Body of pancreas (tissue), 4 donors: ENCODE data around the gene RIC8A. TPM values are rescaled to one million over a fixed set of nuclear protein-coding genes. Genes with fewer than 3 reads are reported as not detected.

Experiments used
- ATAC-seq: fragments of 150-250 bp; one replicate; pipeline ENCODE4 v1.9.1; 2016
- DNase-seq, 4 donors: peaks; one replicate each; pipeline ENCODE4 v3.0.0-alpha.2; 2019
- H3K27ac ChIP-seq, 4 donors: fragments of 200-600 bp; sonication (generic); 1 replicate in 3 of 4; 2 replicates in 1 of 4; pipeline versions ENCODE4 v1.5.1 to v1.6.1; 2016 to 2019; ENCODE audit warnings: mild to moderate bottlenecking in 1 of 4, mixed read lengths in 1 of 4, moderate library complexity in 1 of 4
- H3K27me3 ChIP-seq, 2 donors: fragments of 200-600 bp; sonication (generic); one replicate each; pipeline ENCODE4 v1.6.0; 2016; ENCODE audit warnings: mild to moderate bottlenecking in 1 of 2
- H3K36me3 ChIP-seq, 2 donors: fragments of 200-600 bp; sonication (generic); replicated peaks in 1 of 2; 2 replicates each; pipeline ENCODE4 v1.5.1; 2016; ENCODE audit warnings: low read depth in 2 of 2; ENCODE audit not compliant: insufficient read depth in 1 of 2
- H3K4me1 ChIP-seq: fragments of 200-600 bp; sonication (generic); one replicate; pipeline ENCODE4 v1.6.0; 2016
- H3K4me3 ChIP-seq, 2 donors: fragments of 200-600 bp; sonication (generic); 1 replicate in 1 of 2; 2 replicates in 1 of 2; pipeline ENCODE4 v1.5.1; 2016 to 2019
- H3K9me3 ChIP-seq, 3 donors: fragments of 200-600 bp; sonication (generic); 1 replicate in 2 of 3; 2 replicates in 1 of 3; pipeline ENCODE4 v1.5.1; 2016
- POLR2A ChIP-seq, 3 donors: fragments of 450-650 bp; IDR thresholded peaks; one replicate each; pipeline ENCODE4 v1.6.1; 2016; ENCODE audit warnings: antibody characterized with exemption in 3 of 3, mild to moderate bottlenecking in 2 of 3
- WGBS, 2 donors: methylation state at CpG; one replicate each; pipeline ENCODE4 v1.1.5; 2017; 5-methylcytosine and 5-hydroxymethylcytosine counted together
- intact Hi-C: fragments of 100-400 bp; cut with DNase I; formaldehyde crosslinking; loops from one replicate; pipeline ENCODE4 v1.15.1; 2023
- total RNA-seq, 2 donors: library from RNA; depleted of rRNA; stranded (reverse); fragments of >200 nt; gene quantifications; one replicate each; pipeline ENCODE4 v1.1.0, GENCODE V29; 2016
- TF ChIP-seq, protein P1 (sequence below), 7 experiments: fragments of 450-650 bp in 4 of 7; fragments of 200-600 bp in 3 of 7; sonication (generic) in 3 of 7; IDR thresholded peaks; one replicate each; pipeline ENCODE4 v1.5.1; 2016 to 2019; ENCODE audit warnings: antibody characterized with exemption in 7 of 7

Gene RIC8A
- total RNA-seq, 2 donors from 2014 or later: 59.3 to 88.5 TPM

DNA sequence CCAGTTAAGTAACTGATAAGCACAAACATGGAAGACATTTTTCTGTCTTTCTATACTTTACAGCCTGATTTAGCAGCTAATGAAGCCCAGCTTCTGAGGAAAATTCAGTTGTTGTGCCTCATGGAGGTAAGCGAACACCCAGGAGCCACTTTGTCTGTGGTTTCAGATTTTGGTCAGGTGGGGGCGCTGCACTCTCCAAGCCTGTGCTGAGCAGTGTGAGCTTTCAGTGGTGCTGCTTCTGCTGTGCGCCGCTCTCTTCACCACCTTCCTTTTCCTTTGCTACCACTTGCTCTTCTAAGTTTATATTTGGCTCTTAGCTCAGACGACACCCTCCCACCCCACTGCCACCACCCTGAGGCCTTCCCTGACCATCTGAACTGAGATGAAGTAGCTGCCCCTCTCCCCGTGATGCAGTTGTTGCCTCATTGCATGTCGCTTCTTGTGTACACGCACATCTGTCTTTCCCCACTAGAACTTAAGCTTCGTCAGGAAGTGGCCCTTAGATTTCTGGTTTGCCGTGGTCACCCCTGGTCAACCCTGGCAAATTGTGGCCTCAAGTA lies 43.3 kb downstream of the RIC8A start:
- Histone ChIP-seq H3K36me3 (peaks cover 11 to 35% of the 10 kb centered on the region in 2 donors), H3K9me3 (no peaks in the 10 kb centered on the region), H3K27me3 (no peaks in the 10 kb centered on the region), H3K4me3 (no peak overlapping the region), H3K4me1 (no peaks in the 10 kb centered on the region), H3K27ac (no peak overlapping the region)
- TF ChIP-seq, protein P1, sequence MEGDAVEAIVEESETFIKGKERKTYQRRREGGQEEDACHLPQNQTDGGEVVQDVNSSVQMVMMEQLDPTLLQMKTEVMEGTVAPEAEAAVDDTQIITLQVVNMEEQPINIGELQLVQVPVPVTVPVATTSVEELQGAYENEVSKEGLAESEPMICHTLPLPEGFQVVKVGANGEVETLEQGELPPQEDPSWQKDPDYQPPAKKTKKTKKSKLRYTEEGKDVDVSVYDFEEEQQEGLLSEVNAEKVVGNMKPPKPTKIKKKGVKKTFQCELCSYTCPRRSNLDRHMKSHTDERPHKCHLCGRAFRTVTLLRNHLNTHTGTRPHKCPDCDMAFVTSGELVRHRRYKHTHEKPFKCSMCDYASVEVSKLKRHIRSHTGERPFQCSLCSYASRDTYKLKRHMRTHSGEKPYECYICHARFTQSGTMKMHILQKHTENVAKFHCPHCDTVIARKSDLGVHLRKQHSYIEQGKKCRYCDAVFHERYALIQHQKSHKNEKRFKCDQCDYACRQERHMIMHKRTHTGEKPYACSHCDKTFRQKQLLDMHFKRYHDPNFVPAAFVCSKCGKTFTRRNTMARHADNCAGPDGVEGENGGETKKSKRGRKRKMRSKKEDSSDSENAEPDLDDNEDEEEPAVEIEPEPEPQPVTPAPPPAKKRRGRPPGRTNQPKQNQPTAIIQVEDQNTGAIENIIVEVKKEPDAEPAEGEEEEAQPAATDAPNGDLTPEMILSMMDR (IDR thresholded peaks at IDR 0.05): peak; percentile 8 to 67 (median 54)
- no peak for TF ChIP-seq POLR2A (IDR thresholded peaks at IDR 0.05)
- intact Hi-C loops: no loop called here
- 76 to 82% methylated on average over 10 of the region's 10 CpGs for WGBS, 2 donors
- ATAC-seq (peak; percentile 76), DNase-seq (peak; percentile 53 to 73 (median 68))

DNA sequence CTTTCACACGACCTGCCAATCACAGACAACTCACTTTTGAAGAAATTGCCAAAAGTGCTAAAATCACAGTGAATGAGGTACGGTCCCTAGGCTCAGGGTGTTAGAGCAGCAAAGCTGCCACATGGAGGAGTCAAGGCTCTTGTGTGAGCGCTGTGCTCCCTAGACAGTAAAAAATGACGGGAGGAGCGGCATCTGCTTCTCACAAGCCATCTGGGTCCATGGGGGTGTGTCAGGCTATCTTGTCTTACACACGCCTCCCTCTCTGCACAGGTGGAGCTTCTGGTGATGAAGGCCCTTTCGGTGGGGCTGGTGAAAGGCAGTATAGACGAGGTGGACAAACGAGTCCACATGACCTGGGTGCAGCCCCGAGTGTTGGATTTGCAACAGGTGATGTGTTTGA lies 44.0 kb downstream of the RIC8A start:
- Histone ChIP-seq H3K27me3 (no peaks in the 10 kb centered on the region), H3K4me1 (no peaks in the 10 kb centered on the region), H3K27ac (no peak overlapping the region), H3K9me3 (no peaks in the 10 kb centered on the region), H3K36me3 (peaks cover 11 to 32% of the 10 kb centered on the region in 2 donors), H3K4me3 (no peak overlapping the region)
- DNase-seq (no peak), ATAC-seq (no peak)
- intact Hi-C loops: no loop called here
- 81 to 82% methylated on average over 10 of the region's 10 CpGs for WGBS, 2 donors
- TF ChIP-seq, protein P1 (IDR thresholded peaks at IDR 0.05): no peak
- TF ChIP-seq POLR2A (IDR thresholded peaks at IDR 0.05): no peak

DNA sequence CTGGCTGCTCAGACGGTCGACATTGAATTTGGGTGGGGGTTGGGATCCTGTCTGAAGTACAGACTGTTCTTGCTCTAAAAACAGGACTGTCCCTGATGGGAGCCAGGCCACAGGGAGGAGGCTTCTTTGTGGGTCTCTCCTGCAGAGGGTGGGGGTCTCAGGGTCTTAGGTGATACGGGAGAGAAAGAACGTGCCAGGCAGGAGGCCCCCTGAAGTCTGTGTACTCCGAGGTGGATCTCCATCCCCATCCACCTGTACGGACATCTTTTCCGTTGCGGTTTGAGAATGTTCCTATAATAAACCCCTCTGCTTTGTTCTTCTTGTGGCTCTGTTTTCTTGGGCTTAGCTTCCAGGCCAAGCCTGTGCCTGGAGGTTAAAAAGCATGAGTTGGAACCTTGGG lies 45.2 kb downstream of the RIC8A start:
- DNase-seq (no peak), ATAC-seq (no peak)
- Histone ChIP-seq H3K4me3 (no peak overlapping the region), H3K27me3 (no peaks in the 10 kb centered on the region), H3K9me3 (no peaks in the 10 kb centered on the region), H3K27ac (no peak overlapping the region), H3K36me3 (peaks cover 3 to 26% of the 10 kb centered on the region in 2 donors), H3K4me1 (no peaks in the 10 kb centered on the region)
- WGBS, 2 donors: 85 to 92% methylated on average over 8 of the region's 8 CpGs
- intact Hi-C loops: no loop called here
- TF ChIP-seq, protein P1 (IDR thresholded peaks at IDR 0.05): no peak
- no peak for TF ChIP-seq POLR2A (IDR thresholded peaks at IDR 0.05)

DNA sequence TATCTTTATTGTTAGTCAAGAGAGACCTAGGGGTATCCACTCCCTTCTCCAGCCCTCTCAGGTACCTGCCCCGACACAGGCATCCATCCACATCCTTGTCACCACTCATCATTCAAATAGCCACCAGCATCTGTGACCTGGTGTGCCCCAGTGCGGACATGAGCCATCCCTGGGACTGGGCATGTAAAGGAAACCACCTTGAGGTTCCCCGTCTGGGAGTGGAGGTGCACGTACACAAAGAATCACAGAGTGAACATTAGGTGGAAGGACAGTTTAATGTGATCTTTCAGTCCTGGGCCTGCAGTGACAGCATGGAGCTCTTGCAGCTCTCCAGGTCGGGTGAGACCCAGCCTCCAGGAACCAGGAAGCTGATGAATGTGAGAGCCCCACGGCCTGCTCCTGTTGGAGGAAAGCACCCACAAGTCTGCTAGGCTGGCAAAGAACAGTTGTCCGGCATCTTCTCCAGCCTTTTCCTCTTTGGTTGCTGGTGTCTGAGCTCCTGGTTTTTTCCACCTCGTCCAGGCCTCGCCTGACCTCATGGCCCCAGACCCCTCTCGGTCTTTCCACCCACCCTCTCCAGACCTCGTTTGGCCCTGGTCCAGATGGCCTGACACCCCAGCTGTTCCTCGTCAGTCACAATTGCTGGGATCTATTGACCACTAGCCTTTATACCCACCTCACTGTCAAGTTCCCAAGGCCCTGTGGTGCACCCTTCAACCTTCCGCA lies 45.8 kb downstream of the RIC8A start:
- H3K4me1 ChIP-seq: no peaks in the 10 kb centered on the region
- H3K4me3 ChIP-seq: no peak overlapping the region
- H3K9me3 ChIP-seq: no peaks in the 10 kb centered on the region
- TF ChIP-seq, protein P1 (IDR thresholded peaks at IDR 0.05): no peak
- TF ChIP-seq POLR2A (IDR thresholded peaks at IDR 0.05): no peak
- no peak overlapping the region for H3K27ac ChIP-seq
- H3K36me3 ChIP-seq: peaks cover 0 to 21% of the 10 kb centered on the region in 2 donors
- H3K27me3 ChIP-seq: no peaks in the 10 kb centered on the region
- DNase-seq (no peak), ATAC-seq (no peak)
- intact Hi-C loops: no loop called here
- WGBS, 2 donors: 79% methylated on average over 13 of the region's 13 CpGs

DNA sequence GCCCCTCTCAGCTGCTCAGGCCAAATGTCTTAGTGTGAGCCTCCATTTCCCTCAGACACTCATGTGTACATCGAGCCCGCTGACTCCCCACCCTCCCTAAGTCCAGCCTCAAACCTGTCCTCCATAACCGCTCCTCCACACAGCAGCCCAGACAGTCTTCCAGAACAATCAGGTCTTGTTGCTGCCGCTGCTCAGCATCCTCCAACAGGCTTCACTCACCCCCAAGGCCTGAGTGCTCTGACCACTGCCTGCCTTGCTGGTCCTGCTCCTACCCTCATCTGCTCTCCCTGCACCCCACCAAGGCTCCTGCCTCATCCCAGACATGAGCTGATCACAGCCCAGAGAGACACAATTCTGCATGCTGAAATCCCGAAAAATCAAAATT lies 46.4 kb downstream of the RIC8A start:
- Histone ChIP-seq H3K27ac (no peak overlapping the region), H3K36me3 (peaks cover 0 to 17% of the 10 kb centered on the region in 2 donors), H3K4me3 (no peak overlapping the region), H3K4me1 (no peaks in the 10 kb centered on the region), H3K27me3 (no peaks in the 10 kb centered on the region), H3K9me3 (no peaks in the 10 kb centered on the region)
- TF ChIP-seq POLR2A (IDR thresholded peaks at IDR 0.05): no peak
- TF ChIP-seq, protein P1 (IDR thresholded peaks at IDR 0.05): no peak
- WGBS, 2 donors: 83 to 86% methylated on average over 5 of the region's 5 CpGs
- intact Hi-C loops: no loop called here
- DNase-seq (no peak), ATAC-seq (no peak)
